CD4-positive, alpha-beta memory T cell (primary cell): ENCODE data around the gene PARVG. TPM values are rescaled to one million over a fixed set of nuclear protein-coding genes. Genes with fewer than 3 reads are reported as not detected.

Experiments used
- CTCF ChIA-PET: fragments of 350-600 bp; sonication (Branson Sonifier 250); formaldehyde crosslinking; loops from one replicate; lab custom pipeline; 2021; ENCODE audit warnings: inconsistent platforms; ENCODE audit not compliant: partially characterized antibody; lab: Charles Lee
- POLR2A ChIA-PET: fragments of 350-600 bp; sonication (Branson Sonifier 250); formaldehyde crosslinking; loops from one replicate; lab custom pipeline; 2021; ENCODE audit not compliant: partially characterized antibody; lab: Charles Lee
- DNase-seq, 5 donors: peaks; one replicate each; pipeline versions ENCODE4 v3.0.0 to v3.0.0-alpha.2; 2020 to 2022; ENCODE audit warnings: mixed read lengths in 1 of 5
- H3K27ac ChIP-seq: one replicate; pipeline ENCODE4 v1.7.0; 2013; ENCODE audit warnings: low read depth, low read length
- H3K27me3 ChIP-seq: 2 replicates; pipeline ENCODE4 v1.7.0; 2013; ENCODE audit warnings: mild to moderate bottlenecking, low read length, moderate library complexity; ENCODE audit not compliant: insufficient read depth
- H3K36me3 ChIP-seq: 2 replicates; pipeline ENCODE4 v1.7.0; 2013; ENCODE audit warnings: mild to moderate bottlenecking, low read length, moderate library complexity; ENCODE audit not compliant: insufficient read depth
- H3K4me1 ChIP-seq: 2 replicates; pipeline ENCODE4 v1.7.0; 2013; ENCODE audit warnings: mild to moderate bottlenecking, low read length, moderate library complexity; ENCODE audit not compliant: insufficient read depth
- H3K4me3 ChIP-seq, 2 donors: one replicate each; pipeline ENCODE4 v1.7.0; 2013; ENCODE audit warnings: low read length in 2 of 2, mild to moderate bottlenecking in 1 of 2
- H3K9me3 ChIP-seq, 2 donors: one replicate each; pipeline ENCODE4 v1.7.0; 2013; ENCODE audit warnings: low read length in 2 of 2, control low read depth in 1 of 2; ENCODE audit not compliant: control insufficient read depth in 1 of 2
- H3K27ac Mint-ChIP-seq, 7 donors: one replicate each; pipeline ENCODE4 v1.8.0; 2020 to 2021; ENCODE audit warnings: mixed read lengths in 7 of 7, mild to moderate bottlenecking in 6 of 7, inconsistent platforms in 3 of 7, moderate library complexity in 3 of 7
- H3K27me3 Mint-ChIP-seq, 2 donors: one replicate each; pipeline ENCODE4 v1.8.0; 2020 to 2021; ENCODE audit warnings: mixed read lengths in 2 of 2
- H3K36me3 Mint-ChIP-seq, 2 donors: one replicate each; pipeline ENCODE4 v1.8.0; 2020 to 2021; ENCODE audit warnings: mixed read lengths in 2 of 2, inconsistent platforms in 1 of 2, mild to moderate bottlenecking in 1 of 2
- H3K4me1 Mint-ChIP-seq, 4 donors: one replicate each; pipeline ENCODE4 v1.8.0; 2020 to 2021; ENCODE audit warnings: mixed read lengths in 4 of 4, mild to moderate bottlenecking in 1 of 4
- H3K4me3 Mint-ChIP-seq, 8 donors: one replicate each; pipeline ENCODE4 v1.8.0; 2020 to 2021; ENCODE audit warnings: mixed read lengths in 8 of 8, mild to moderate bottlenecking in 7 of 8, moderate library complexity in 6 of 8, inconsistent platforms in 3 of 8
- H3K9me3 Mint-ChIP-seq, 8 donors: one replicate each; pipeline ENCODE4 v1.8.0; 2020 to 2021; ENCODE audit warnings: mixed read lengths in 8 of 8, mild to moderate bottlenecking in 5 of 8, inconsistent platforms in 3 of 8, moderate library complexity in 1 of 8
- intact Hi-C: fragments of 100-400 bp; cut with micrococcal nuclease; formaldehyde crosslinking; loops from one replicate; pipeline ENCODE4 v1.15.1; 2023
- polyA plus RNA-seq, 2 donors: library from polyadenylated mRNA; unstranded; fragments of 300-500 nt; fragmentation: Illumina TruSeq; gene quantifications; one replicate each; pipeline ENCODE4 v1.2.3, GENCODE V29; 2021
- total RNA-seq, 2 experiments: library from RNA; stranded (reverse); gene quantifications; one replicate each; pipeline ENCODE4 v1.2.3, GENCODE V29; 2021

PARVG gene, protein sequence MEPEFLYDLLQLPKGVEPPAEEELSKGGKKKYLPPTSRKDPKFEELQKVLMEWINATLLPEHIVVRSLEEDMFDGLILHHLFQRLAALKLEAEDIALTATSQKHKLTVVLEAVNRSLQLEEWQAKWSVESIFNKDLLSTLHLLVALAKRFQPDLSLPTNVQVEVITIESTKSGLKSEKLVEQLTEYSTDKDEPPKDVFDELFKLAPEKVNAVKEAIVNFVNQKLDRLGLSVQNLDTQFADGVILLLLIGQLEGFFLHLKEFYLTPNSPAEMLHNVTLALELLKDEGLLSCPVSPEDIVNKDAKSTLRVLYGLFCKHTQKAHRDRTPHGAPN
- total RNA-seq (100 to 1,000 TPM; 191 to 194 TPM), polyA plus RNA-seq (10 to 100 TPM; 39.6 to 53.0 TPM)

DNA sequence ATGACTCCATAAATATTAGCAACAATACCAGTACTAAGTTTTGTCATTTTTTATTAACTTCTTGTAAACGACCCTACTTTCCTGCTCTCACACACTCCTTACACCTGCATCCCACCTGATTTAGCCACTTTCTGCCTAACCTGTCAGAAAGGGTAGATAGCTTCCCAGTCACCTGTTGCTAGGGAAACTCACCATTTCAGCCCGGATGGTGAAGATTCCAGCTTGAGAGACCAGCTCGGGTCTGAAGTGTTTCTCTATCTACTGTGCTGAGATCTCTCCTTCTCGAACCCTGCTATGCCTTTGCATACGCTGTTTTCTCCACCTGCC, at the start of gene PARVG:
Gene PARVG (plus strand): TSS at position 220 of the 327 bp plus-strand sequence. CDS start 2,405 bp downstream, outside the sequence.
- Mint-ChIP-seq H3K36me3 (peaks cover 9 to 28% of the 10 kb centered on the region in 2 donors), H3K4me1 (peaks cover 16 to 35% (median 27%) of the 10 kb centered on the region in 4 donors), H3K4me3 (peak within 1 kb of the TSS; percentile 82 to 92 (median 89)), H3K27me3 (no peaks in the 10 kb centered on the region), H3K9me3 (no peaks in the 10 kb centered on the region), H3K27ac (peak within 1 kb of the TSS; percentile 86 to 98 (median 95))
- Histone ChIP-seq H3K4me1 (peaks cover 29% of the 10 kb centered on the region), H3K36me3 (peaks cover 12% of the 10 kb centered on the region), H3K9me3 (no peaks in the 10 kb centered on the region), H3K27me3 (no peaks in the 10 kb centered on the region), H3K27ac (peak within 1 kb of the TSS; percentile 81), H3K4me3 (peak within 1 kb of the TSS; percentile 95 to 96)
- intact Hi-C loops = loop anchor here (2.0 to 5.0 kb wide), 2 partner anchors 188 to 487 kb away; no protein-coding TSS in a partner anchor
- DNase-seq = peak; percentile 63 to 77 (median 67)
- CTCF ChIA-PET = interaction anchor here (0.9 to 2.9 kb wide), 5 partner anchors 97 to 386 kb away, joined by 3 to 18 read pairs (median 3); no protein-coding TSS in a partner anchor
- POLR2A ChIA-PET = interaction anchor here (1.0 to 3.1 kb wide), 9 partner anchors 12 to 483 kb away, joined by 3 to 31 read pairs (median 4); partner anchors contain the start of gene SAMM50

DNA sequence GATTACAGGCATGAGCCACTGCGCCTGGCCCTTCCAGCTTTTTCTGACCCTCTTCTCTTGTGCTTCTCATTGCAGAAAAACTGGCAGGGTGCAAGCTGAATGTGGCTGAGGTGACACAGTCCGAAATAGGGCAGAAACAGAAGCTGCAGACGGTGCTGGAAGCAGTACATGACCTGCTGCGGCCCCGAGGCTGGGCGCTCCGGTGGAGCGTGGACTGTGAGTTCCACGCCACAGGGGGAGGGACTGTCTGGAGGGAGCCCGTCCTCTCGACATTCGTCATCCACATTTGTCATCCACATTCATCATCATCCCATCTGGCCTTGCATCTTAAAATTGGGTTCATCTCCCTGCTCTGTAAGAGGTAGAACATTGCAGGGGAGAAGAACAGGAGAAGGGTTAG, 49.3 kb upstream of the PARVG start:
- Mint-ChIP-seq H3K36me3 (peaks cover 27 to 34% of the 10 kb centered on the region in 2 donors), H3K27me3 (no peaks in the 10 kb centered on the region), H3K27ac (peak overlapping the region in 1 of 7 donors; percentile 8), H3K9me3 (peaks cover 0 to 29% (median 14%) of the 10 kb centered on the region in 8 donors), H3K4me1 (peaks cover 0 to 4% (median 0%) of the 10 kb centered on the region in 4 donors), H3K4me3 (no peak overlapping the region)
- ChIA-PET POLR2A (no interaction called here), CTCF (no interaction called here)
- intact Hi-C loops = no loop called here
- peaks cover 0 to 6% of the 10 kb centered on the region in 2 donors for H3K9me3 ChIP-seq
- no peak overlapping the region for H3K27ac ChIP-seq
- DNase-seq = no peak
- H3K27me3 ChIP-seq = no peaks in the 10 kb centered on the region
- no peak overlapping the region for H3K4me3 ChIP-seq
- H3K36me3 ChIP-seq = no peaks in the 10 kb centered on the region
- no peaks in the 10 kb centered on the region for H3K4me1 ChIP-seq

DNA sequence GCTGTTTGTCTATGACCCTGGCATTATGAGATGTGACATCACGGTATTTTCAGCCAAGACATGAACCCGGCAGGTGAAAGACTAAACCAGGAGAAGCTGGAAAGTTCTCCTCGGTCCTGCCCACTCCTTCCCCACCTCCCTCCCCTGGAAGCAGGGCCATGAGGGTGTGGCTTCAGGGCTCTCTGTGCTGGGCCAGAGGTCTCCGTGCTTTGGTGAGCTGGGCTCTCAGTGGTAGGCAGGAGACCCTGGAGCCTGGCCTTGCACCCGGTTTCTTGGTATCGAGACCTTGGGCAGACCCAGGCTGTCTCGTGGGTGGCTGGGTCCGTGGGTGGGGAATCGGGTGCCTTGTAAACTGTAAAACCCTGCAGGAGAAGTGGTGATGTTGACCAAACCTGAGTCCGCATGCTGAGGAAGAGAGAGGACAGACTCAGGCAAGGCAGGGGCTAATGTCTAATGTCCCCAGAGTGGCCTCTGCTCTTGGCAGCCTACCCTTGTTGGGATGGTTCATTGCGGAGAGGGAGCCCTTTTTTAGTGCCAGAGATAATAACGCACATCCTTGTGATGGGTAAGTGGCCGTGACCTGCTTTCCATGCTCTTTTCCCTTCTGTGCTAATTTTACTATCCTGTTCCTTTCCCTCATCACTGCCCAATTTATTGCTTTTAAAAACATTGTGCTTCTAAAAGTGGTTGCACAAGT, 48.6 kb upstream of the PARVG start:
- Histone ChIP-seq H3K4me3 (no peak overlapping the region), H3K27me3 (no peaks in the 10 kb centered on the region), H3K4me1 (no peaks in the 10 kb centered on the region), H3K9me3 (no peaks in the 10 kb centered on the region), H3K27ac (no peak overlapping the region), H3K36me3 (peaks cover 5% of the 10 kb centered on the region)
- H3K9me3 Mint-ChIP-seq = peaks cover 2 to 29% (median 13%) of the 10 kb centered on the region in 8 donors
- no peak overlapping the region for H3K4me3 Mint-ChIP-seq
- H3K27me3 Mint-ChIP-seq = no peaks in the 10 kb centered on the region
- peaks cover 0 to 4% (median 0%) of the 10 kb centered on the region in 4 donors for H3K4me1 Mint-ChIP-seq
- ChIA-PET CTCF (no interaction called here), POLR2A (no interaction called here)
- DNase-seq = no peak
- intact Hi-C loops = no loop called here
- no peak overlapping the region for H3K27ac Mint-ChIP-seq
- H3K36me3 Mint-ChIP-seq = peaks cover 29 to 36% of the 10 kb centered on the region in 2 donors

DNA sequence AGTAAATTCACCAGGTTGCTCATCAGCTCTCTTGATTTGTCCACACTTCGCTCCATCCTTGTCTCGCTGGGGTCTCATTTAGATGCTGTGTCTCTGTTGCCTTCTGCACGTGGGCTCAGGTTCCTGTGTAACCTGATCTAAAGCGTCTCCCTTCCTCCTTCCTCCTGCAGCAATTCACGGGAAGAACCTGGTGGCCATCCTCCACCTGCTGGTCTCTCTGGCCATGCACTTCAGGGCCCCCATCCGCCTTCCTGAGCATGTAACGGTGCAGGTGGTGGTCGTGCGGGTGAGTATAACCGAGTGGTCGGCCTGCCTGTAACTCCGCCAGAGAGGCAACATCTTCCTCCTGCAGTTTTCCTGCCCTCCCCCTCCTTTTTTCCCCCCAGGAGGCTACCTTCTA, 48.0 kb upstream of the PARVG start:
- no peaks in the 10 kb centered on the region for H3K4me1 Mint-ChIP-seq
- no peaks in the 10 kb centered on the region for H3K4me1 ChIP-seq
- H3K27ac ChIP-seq = no peak overlapping the region
- peaks cover 29 to 37% of the 10 kb centered on the region in 2 donors for H3K36me3 Mint-ChIP-seq
- ChIA-PET POLR2A (no interaction called here), CTCF (no interaction called here)
- intact Hi-C loops = no loop called here
- H3K27me3 ChIP-seq = no peaks in the 10 kb centered on the region
- no peak overlapping the region for H3K4me3 Mint-ChIP-seq
- H3K27ac Mint-ChIP-seq = peak overlapping the region in 2 of 7 donors; percentile 64 to 77
- H3K36me3 ChIP-seq = peaks cover 6% of the 10 kb centered on the region
- H3K27me3 Mint-ChIP-seq = no peaks in the 10 kb centered on the region
- H3K9me3 Mint-ChIP-seq = peaks cover 3 to 29% (median 13%) of the 10 kb centered on the region in 8 donors
- H3K4me3 ChIP-seq = no peak overlapping the region
- no peaks in the 10 kb centered on the region for H3K9me3 ChIP-seq
- no peak for DNase-seq

DNA sequence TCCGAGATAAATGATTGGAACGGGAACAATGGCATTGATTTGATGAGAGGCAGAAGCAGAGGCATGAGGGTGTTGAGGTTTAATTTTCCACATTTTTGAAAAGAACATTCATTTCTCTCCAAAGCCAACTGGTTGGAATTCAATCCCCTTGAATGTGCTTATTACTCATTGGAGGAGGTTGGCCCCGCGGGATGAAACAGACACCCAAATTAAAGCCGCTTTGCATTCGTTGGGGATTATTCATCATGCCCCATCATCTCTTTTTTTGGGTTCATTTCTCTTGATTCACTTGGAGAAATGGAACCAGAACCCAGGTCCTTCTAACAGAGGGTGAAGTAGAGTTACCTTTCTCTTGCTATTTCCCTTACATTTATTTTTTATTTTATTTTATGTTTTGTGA, 47.6 kb upstream of the PARVG start:
- Mint-ChIP-seq H3K27me3 (no peaks in the 10 kb centered on the region), H3K9me3 (peaks cover 3 to 28% (median 13%) of the 10 kb centered on the region in 8 donors), H3K4me3 (no peak overlapping the region), H3K27ac (no peak overlapping the region), H3K36me3 (peaks cover 32 to 39% of the 10 kb centered on the region in 2 donors), H3K4me1 (no peaks in the 10 kb centered on the region)
- Histone ChIP-seq H3K9me3 (no peaks in the 10 kb centered on the region), H3K27me3 (no peaks in the 10 kb centered on the region), H3K4me1 (no peaks in the 10 kb centered on the region), H3K4me3 (no peak overlapping the region), H3K36me3 (peaks cover 6% of the 10 kb centered on the region), H3K27ac (no peak overlapping the region)
- ChIA-PET POLR2A (no interaction called here), CTCF (no interaction called here)
- no peak for DNase-seq
- intact Hi-C loops = no loop called here

DNA sequence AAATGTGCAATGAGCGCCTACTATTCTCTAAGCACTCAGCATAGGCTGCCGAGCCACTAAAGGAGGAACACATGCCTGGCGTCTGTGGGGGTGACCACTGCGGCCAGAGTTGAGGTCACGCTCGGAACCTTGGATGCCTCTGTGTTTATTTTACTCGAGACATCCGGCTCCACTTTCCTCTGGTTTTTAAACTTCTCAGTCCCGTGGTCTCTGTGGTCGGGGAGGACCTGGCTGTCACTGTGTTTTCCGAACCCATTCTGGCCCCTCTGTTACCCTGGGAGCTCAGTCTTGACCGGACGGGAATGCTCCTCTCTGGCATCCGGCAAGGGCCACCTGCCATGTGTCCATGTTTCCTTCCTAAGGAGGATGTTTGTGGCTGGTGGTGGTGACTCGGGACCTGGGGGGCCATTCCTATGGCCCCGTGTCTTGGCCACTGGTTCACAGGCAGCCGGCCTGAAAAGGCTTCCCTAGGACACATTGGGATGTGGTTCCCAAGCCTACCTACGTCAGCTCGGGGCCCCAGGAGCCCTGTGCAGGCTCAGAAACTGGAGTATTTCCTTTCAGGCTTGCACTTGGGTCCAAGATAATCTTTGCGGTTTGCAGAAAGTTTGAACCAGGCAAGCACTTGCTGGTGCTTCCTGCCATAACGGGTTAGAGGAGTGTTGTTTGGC, 46.7 kb upstream of the PARVG start:
- Mint-ChIP-seq H3K36me3 (peaks cover 32 to 42% of the 10 kb centered on the region in 2 donors), H3K27me3 (no peaks in the 10 kb centered on the region), H3K4me1 (no peaks in the 10 kb centered on the region), H3K27ac (no peak overlapping the region), H3K4me3 (no peak overlapping the region), H3K9me3 (peaks cover 3 to 28% (median 13%) of the 10 kb centered on the region in 8 donors)
- CTCF ChIA-PET = no interaction called here
- DNase-seq = no peak
- peaks cover 6% of the 10 kb centered on the region for H3K36me3 ChIP-seq
- H3K4me3 ChIP-seq = no peak overlapping the region
- no peaks in the 10 kb centered on the region for H3K9me3 ChIP-seq
- no peak overlapping the region for H3K27ac ChIP-seq
- H3K27me3 ChIP-seq = no peaks in the 10 kb centered on the region
- no peaks in the 10 kb centered on the region for H3K4me1 ChIP-seq
- intact Hi-C loops = no loop called here
- POLR2A ChIA-PET = no interaction called here

DNA sequence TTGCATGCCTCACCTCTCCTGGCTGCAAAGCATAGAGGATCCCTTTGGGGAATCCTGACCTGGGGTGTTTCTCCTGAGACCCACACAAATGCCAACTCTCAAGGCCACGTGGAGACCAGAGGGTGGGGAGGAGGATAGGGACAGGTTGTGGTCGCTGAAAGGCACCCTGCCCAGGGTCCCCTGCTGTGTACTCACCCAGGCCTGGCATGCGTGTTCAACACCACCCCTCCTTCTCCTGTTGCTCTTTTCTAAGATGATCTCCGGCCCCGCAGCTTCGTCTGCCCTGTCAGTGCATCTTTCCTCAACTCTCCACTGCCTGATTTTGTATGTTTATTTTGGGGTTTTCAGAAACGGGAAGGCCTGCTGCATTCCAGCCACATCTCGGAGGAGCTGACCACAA, 44.6 kb upstream of the PARVG start:
- Histone ChIP-seq H3K36me3 (peaks cover 6% of the 10 kb centered on the region), H3K4me1 (no peaks in the 10 kb centered on the region), H3K27me3 (no peaks in the 10 kb centered on the region), H3K27ac (no peak overlapping the region), H3K9me3 (no peaks in the 10 kb centered on the region), H3K4me3 (no peak overlapping the region)
- H3K4me1 Mint-ChIP-seq = no peaks in the 10 kb centered on the region
- no peak for DNase-seq
- intact Hi-C loops = no loop called here
- CTCF ChIA-PET = no interaction called here
- peaks cover 3 to 25% (median 13%) of the 10 kb centered on the region in 8 donors for H3K9me3 Mint-ChIP-seq
- H3K4me3 Mint-ChIP-seq = no peak overlapping the region
- H3K27me3 Mint-ChIP-seq = no peaks in the 10 kb centered on the region
- peaks cover 32 to 46% of the 10 kb centered on the region in 2 donors for H3K36me3 Mint-ChIP-seq
- POLR2A ChIA-PET = interaction anchor here (0.9 kb wide), 1 partner anchor 17 kb away, joined by 4 read pairs; no protein-coding TSS in a partner anchor
- H3K27ac Mint-ChIP-seq = no peak overlapping the region
